ENCODE measurements around the gene BCAP29. TPM values are rescaled to one million over a fixed set of nuclear protein-coding genes. Genes with fewer than 3 reads are reported as not detected.

The BCAP29 gene
- total RNA-seq, 1 donor from 2014 or later = 40.8 TPM

- FAIRE-seq = no peak
- DNase-seq (ENCODE audit: low spot score in 2 of 2) = no peak
These were observed 1.5 kb downstream of the BCAP29 start for GRCh38 chr7:107581387-107582013.

GRCh38 chr7:107582875-107583274, 2.8 kb downstream of the BCAP29 start:
- FAIRE-seq (no peak), DNase-seq (ENCODE audit: low spot score in 2 of 2) (no peak)

- FAIRE-seq (no peak), DNase-seq (ENCODE audit: low spot score in 2 of 2) (no peak)
These were observed 4.7 kb downstream of the BCAP29 start for GRCh38 chr7:107584716-107585115.

GRCh38 chr7:107588529-107589130, 8.6 kb downstream of the BCAP29 start:
- DNase-seq (ENCODE audit: low spot score in 2 of 2) (no peak), FAIRE-seq (no peak)

- no peak for DNase-seq (ENCODE audit: low spot score in 2 of 2)
These were observed 11.4 kb downstream of the BCAP29 start for GRCh38 chr7:107591421-107591820.

GRCh38 chr7:107592361-107593024, 12.4 kb downstream of the BCAP29 start:
- DNase-seq (ENCODE audit: low spot score in 2 of 2) (no peak), FAIRE-seq (no peak)

More at GRCh38 chr7:107591421-107591820, 11.4 kb downstream of the BCAP29 start:
- FAIRE-seq = no peak

- DNase-seq (ENCODE audit: low spot score in 2 of 2) (no peak), FAIRE-seq (no peak)
These were observed 13.0 kb downstream of the BCAP29 start for GRCh38 chr7:107593025-107593410.

- FAIRE-seq = no peak
- no peak for DNase-seq (ENCODE audit: low spot score in 2 of 2)
These were observed 15.1 kb downstream of the BCAP29 start for GRCh38 chr7:107594961-107595737.

GRCh38 chr7:107596881-107597581, 17.0 kb downstream of the BCAP29 start:
- FAIRE-seq (no peak), DNase-seq (ENCODE audit: low spot score in 2 of 2) (no peak)

- no peak for FAIRE-seq
- no peak for DNase-seq (ENCODE audit: low spot score in 2 of 2)
These were observed 17.5 kb downstream of the BCAP29 start for GRCh38 chr7:107597582-107597916.

- no peak for FAIRE-seq
- no peak for DNase-seq (ENCODE audit: low spot score in 2 of 2)
These were observed 17.9 kb downstream of the BCAP29 start for GRCh38 chr7:107597953-107598352.

GRCh38 chr7:107599262-107599661, 19.2 kb downstream of the BCAP29 start:
- DNase-seq (ENCODE audit: low spot score in 2 of 2) = no peak
- FAIRE-seq = no peak

GRCh38 chr7:107600816-107601215, 20.8 kb downstream of the BCAP29 start:
- FAIRE-seq (no peak), DNase-seq (ENCODE audit: low spot score in 2 of 2) (no peak)

GRCh38 chr7:107605218-107605815, 25.3 kb downstream of the BCAP29 start:
- FAIRE-seq (no peak), DNase-seq (ENCODE audit: low spot score in 2 of 2) (no peak)

- FAIRE-seq = no peak
- DNase-seq (ENCODE audit: low spot score in 2 of 2) = no peak
These were observed 26.3 kb downstream of the BCAP29 start for GRCh38 chr7:107606303-107606702.

GRCh38 chr7:107609811-107610261, 29.8 kb downstream of the BCAP29 start:
- FAIRE-seq = no peak
- no peak for DNase-seq (ENCODE audit: low spot score in 2 of 2)

- DNase-seq (ENCODE audit: low spot score in 2 of 2) (no peak), FAIRE-seq (no peak)
These were observed 30.3 kb downstream of the BCAP29 start for GRCh38 chr7:107610323-107610722.

- DNase-seq (ENCODE audit: low spot score in 2 of 2) = no peak
- no peak for FAIRE-seq
These were observed 33.4 kb downstream of the BCAP29 start for GRCh38 chr7:107613439-107613838.

GRCh38 chr7:107613948-107614347, 33.9 kb downstream of the BCAP29 start:
- FAIRE-seq (no peak), DNase-seq (ENCODE audit: low spot score in 2 of 2) (no peak)

- no peak for DNase-seq (ENCODE audit: low spot score in 2 of 2)
- FAIRE-seq = no peak
These were observed 34.4 kb downstream of the BCAP29 start for GRCh38 chr7:107614425-107614824.
